Mucosa of rectum (tissue), 2 donors: ENCODE results near the gene ASTN2.

Source experiments
- H3K27ac ChIP-seq, 2 donors: one replicate each; pipeline ENCODE4 v1.7.0; 2013; ENCODE audit warnings: inconsistent platforms in 2 of 2, low read depth in 2 of 2, low read length in 2 of 2
- H3K27me3 ChIP-seq, 2 donors: one replicate each; pipeline ENCODE4 v1.7.0; 2013; ENCODE audit warnings: low read length in 2 of 2; ENCODE audit not compliant: control insufficient read depth in 2 of 2, insufficient read depth in 2 of 2
- H3K36me3 ChIP-seq, 2 donors: one replicate each; pipeline ENCODE4 v1.7.0; 2013; ENCODE audit warnings: low read length in 2 of 2; ENCODE audit not compliant: control insufficient read depth in 2 of 2, insufficient read depth in 2 of 2
- H3K4me1 ChIP-seq, 2 donors: one replicate each; pipeline ENCODE4 v1.7.0; 2013; ENCODE audit warnings: low read length in 2 of 2, mild to moderate bottlenecking in 1 of 2; ENCODE audit not compliant: control insufficient read depth in 2 of 2, insufficient read depth in 2 of 2
- H3K4me3 ChIP-seq, 2 donors: one replicate each; pipeline ENCODE4 v1.7.0; 2013; ENCODE audit warnings: low read length in 2 of 2
- H3K9ac ChIP-seq, 2 donors: one replicate each; pipeline ENCODE4 v1.7.0; 2013; ENCODE audit warnings: low read length in 2 of 2, low read depth in 1 of 2, mild to moderate bottlenecking in 1 of 2
- H3K9me3 ChIP-seq, 2 donors: one replicate each; pipeline ENCODE4 v1.7.0; 2013; ENCODE audit warnings: low read length in 2 of 2; ENCODE audit not compliant: control insufficient read depth in 2 of 2
- donor health status: healthy.
- donor health status: Normal muscosa, but diverticular disease.

Gene ASTN2

GRCh38 chr9:117268847-117269446 lies 145.9 kb downstream of the ASTN2 start:
- no peaks in the 10 kb centered on the region for H3K27me3 ChIP-seq
- no peak overlapping the region for H3K27ac ChIP-seq
- H3K4me3 ChIP-seq: no peak overlapping the region
- no peaks in the 10 kb centered on the region for H3K9me3 ChIP-seq
- H3K9ac ChIP-seq: no peak overlapping the region
- no peaks in the 10 kb centered on the region for H3K36me3 ChIP-seq
- no peaks in the 10 kb centered on the region for H3K4me1 ChIP-seq

GRCh38 chr9:117266855-117267497 lies 147.9 kb downstream of the ASTN2 start:
- Histone ChIP-seq H3K36me3 (no peaks in the 10 kb centered on the region), H3K9me3 (no peaks in the 10 kb centered on the region), H3K27me3 (no peaks in the 10 kb centered on the region), H3K9ac (no peak overlapping the region), H3K4me1 (no peaks in the 10 kb centered on the region), H3K27ac (no peak overlapping the region), H3K4me3 (no peak overlapping the region)

DNA sequence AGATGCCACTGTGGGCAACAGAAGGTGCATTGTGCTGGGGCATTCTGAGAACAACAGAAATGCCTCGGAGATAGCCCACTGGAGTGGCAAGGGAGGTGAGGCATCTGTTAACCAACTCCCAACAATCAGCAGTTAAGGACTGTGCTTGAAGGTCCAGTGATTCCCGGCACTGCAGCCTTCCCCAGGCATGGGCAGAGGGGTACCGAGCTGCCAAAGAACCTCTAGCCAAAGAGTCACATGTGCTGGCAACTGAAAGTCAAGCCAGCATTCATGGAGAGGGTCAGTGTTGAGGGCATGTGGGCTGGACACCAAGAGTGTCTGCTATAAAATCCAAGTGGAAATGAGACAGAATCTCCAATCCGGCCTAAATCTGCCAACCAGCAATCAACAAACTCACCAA lies 149.6 kb downstream of the ASTN2 start:
- Histone ChIP-seq H3K4me3 (no peak overlapping the region), H3K9ac (no peak overlapping the region), H3K27ac (no peak overlapping the region), H3K4me1 (no peaks in the 10 kb centered on the region), H3K27me3 (no peaks in the 10 kb centered on the region), H3K9me3 (no peaks in the 10 kb centered on the region), H3K36me3 (no peaks in the 10 kb centered on the region)

GRCh38 chr9:117258184-117258866 lies 156.5 kb downstream of the ASTN2 start:
- Histone ChIP-seq H3K4me1 (no peaks in the 10 kb centered on the region), H3K9me3 (no peaks in the 10 kb centered on the region), H3K4me3 (no peak overlapping the region), H3K27ac (no peak overlapping the region), H3K27me3 (no peaks in the 10 kb centered on the region), H3K36me3 (no peaks in the 10 kb centered on the region), H3K9ac (no peak overlapping the region)

GRCh38 chr9:117253261-117253660 lies 161.6 kb downstream of the ASTN2 start:
- no peak overlapping the region for H3K9ac ChIP-seq
- no peaks in the 10 kb centered on the region for H3K4me1 ChIP-seq
- no peaks in the 10 kb centered on the region for H3K27me3 ChIP-seq
- no peaks in the 10 kb centered on the region for H3K36me3 ChIP-seq
- no peak overlapping the region for H3K4me3 ChIP-seq
- no peaks in the 10 kb centered on the region for H3K9me3 ChIP-seq
- no peak overlapping the region for H3K27ac ChIP-seq

DNA sequence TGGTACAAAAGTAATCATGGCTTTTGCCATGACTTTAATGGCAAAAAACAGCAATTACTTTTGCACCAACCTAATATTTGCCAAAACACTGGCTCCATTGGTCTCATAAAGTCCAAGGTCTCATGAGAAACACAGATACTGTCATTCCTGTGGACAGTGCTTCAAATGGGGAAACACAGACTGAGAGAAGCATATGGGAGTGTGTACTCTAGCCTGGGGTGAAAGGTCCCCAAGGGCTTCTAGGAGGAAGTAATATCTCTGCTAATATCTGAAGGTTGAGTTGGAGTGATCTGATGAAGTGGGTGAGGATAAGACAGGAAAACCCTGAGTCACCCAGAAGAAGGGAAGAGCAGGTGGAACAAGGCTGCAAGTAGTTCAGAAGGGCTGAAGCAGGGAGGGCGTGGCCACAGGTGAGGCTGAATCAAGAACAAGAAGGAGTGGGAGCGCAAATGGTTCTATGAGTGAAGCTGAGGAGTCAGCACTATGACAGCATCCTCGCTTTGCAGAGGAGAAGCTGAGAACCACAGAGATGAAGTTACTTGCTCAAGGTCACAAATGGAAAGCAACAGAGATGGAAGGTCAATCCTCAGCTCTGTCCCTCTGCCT lies 164.1 kb downstream of the ASTN2 start:
- H3K9me3 ChIP-seq: no peaks in the 10 kb centered on the region
- no peaks in the 10 kb centered on the region for H3K27me3 ChIP-seq
- no peak overlapping the region for H3K9ac ChIP-seq
- H3K4me3 ChIP-seq: no peak overlapping the region
- H3K4me1 ChIP-seq: no peaks in the 10 kb centered on the region
- no peak overlapping the region for H3K27ac ChIP-seq
- no peaks in the 10 kb centered on the region for H3K36me3 ChIP-seq

DNA sequence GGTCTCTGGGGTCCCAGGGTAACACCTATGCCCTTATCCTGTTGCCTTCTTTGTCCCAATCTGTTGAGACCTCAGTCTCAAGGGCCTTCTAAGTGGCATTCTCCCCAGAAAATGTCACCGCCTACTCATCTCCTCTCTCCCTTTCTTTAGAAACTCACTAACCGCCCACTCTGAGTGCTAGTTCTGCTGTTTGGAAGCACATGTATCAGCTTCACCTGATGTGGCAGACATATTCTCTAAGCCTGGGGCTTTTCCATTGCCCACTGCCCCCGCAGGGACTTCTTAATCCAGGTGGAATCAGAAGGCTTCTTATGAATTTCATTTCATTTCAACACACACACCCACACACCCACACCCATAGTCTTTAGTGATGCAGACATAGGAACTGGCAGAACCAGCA lies 165.1 kb downstream of the ASTN2 start:
- H3K27me3 ChIP-seq: no peaks in the 10 kb centered on the region
- H3K27ac ChIP-seq: no peak overlapping the region
- no peak overlapping the region for H3K4me3 ChIP-seq
- H3K9me3 ChIP-seq: no peaks in the 10 kb centered on the region
- H3K36me3 ChIP-seq: no peaks in the 10 kb centered on the region
- no peaks in the 10 kb centered on the region for H3K4me1 ChIP-seq
- no peak overlapping the region for H3K9ac ChIP-seq

- H3K36me3 ChIP-seq: no peaks in the 10 kb centered on the region
- H3K27me3 ChIP-seq: no peaks in the 10 kb centered on the region
- no peak overlapping the region for H3K27ac ChIP-seq
Observed at GRCh38 chr9:117247266-117247665, 167.6 kb downstream of the ASTN2 start.

GRCh38 chr9:117245175-117245829 lies 169.6 kb downstream of the ASTN2 start:
- no peak overlapping the region for H3K4me3 ChIP-seq
- no peaks in the 10 kb centered on the region for H3K4me1 ChIP-seq
- no peak overlapping the region for H3K27ac ChIP-seq
- H3K9ac ChIP-seq: no peak overlapping the region
- H3K9me3 ChIP-seq: no peaks in the 10 kb centered on the region
- no peaks in the 10 kb centered on the region for H3K27me3 ChIP-seq
- H3K36me3 ChIP-seq: no peaks in the 10 kb centered on the region

More at GRCh38 chr9:117247266-117247665, 167.6 kb downstream of the ASTN2 start:
- no peak overlapping the region for H3K4me3 ChIP-seq
- no peak overlapping the region for H3K9ac ChIP-seq
- no peaks in the 10 kb centered on the region for H3K9me3 ChIP-seq
- H3K4me1 ChIP-seq: no peaks in the 10 kb centered on the region

DNA sequence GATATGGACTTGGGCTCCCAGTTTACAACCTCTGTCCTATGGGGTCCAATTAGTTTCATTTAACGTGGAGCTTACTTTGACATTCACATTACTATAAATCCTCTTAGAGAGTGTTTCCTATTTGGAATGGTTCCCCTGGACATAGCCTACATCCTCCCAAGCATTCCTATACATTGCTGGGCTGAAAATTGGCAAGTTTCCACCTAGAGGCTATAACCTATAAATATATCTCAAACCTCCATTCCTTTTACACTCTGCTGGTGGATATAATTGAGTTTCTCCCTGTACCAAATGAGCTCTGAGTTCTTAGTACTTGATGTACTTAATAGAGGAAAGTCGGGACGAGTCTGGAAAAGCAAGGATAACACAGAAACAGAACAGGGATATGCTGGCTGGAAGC lies 172.8 kb downstream of the ASTN2 start:
- no peak overlapping the region for H3K4me3 ChIP-seq
- H3K9ac ChIP-seq: no peak overlapping the region
- no peaks in the 10 kb centered on the region for H3K9me3 ChIP-seq
- H3K27me3 ChIP-seq: no peaks in the 10 kb centered on the region
- H3K27ac ChIP-seq: no peak overlapping the region
- no peaks in the 10 kb centered on the region for H3K36me3 ChIP-seq
- no peaks in the 10 kb centered on the region for H3K4me1 ChIP-seq
